Astrocyte of the cerebellum (primary cell): ENCODE results near the gene CACNA1D.

ENCODE experiments used
- DNase-seq: peaks from one replicate; pipeline ENCODE4 v3.0.0-alpha.2; 2011; ENCODE audit warnings: low read depth
- H3K4me3 ChIP-seq: 2 replicates; pipeline ENCODE4 v1.5.1; 2011; ENCODE audit warnings: mild to moderate bottlenecking, low read depth, low read length, moderate library complexity
- CTCF ChIP-seq: IDR thresholded peaks from 2 replicates; pipeline ENCODE4 v1.5.1; 2012; ENCODE audit warnings: low read length, low read depth, moderate library complexity, mild to moderate bottlenecking; ENCODE audit errors: missing control alignments
- in situ Hi-C: cut with HindIII; loops from 2 replicates; pipeline ENCODE4 v1.10.0; 2017; ENCODE audit warnings: low sequenced_read_pairs

CACNA1D gene

GRCh38 chr3:53843195-53844177 is 349.1 kb downstream of the CACNA1D start:
- no peak for TF ChIP-seq CTCF
- no peak overlapping the region for H3K4me3 ChIP-seq
- DNase-seq: no peak
- in situ Hi-C loops: no loop called here

GRCh38 chr3:53844262-53845102 is 350.1 kb downstream of the CACNA1D start:
- no peak for TF ChIP-seq CTCF
- H3K4me3 ChIP-seq: no peak overlapping the region
- in situ Hi-C loops: no loop called here
- no peak for DNase-seq

- TF ChIP-seq CTCF: peak; percentile 54
- DNase-seq: peak; percentile 11
- in situ Hi-C loops: no loop called here
- H3K4me3 ChIP-seq: peak overlapping the region; percentile 52
These were observed 350.9 kb downstream of the CACNA1D start for GRCh38 chr3:53845103-53845880.

- TF ChIP-seq CTCF: no peak
- in situ Hi-C loops: no loop called here
- H3K4me3 ChIP-seq: peak overlapping the region; percentile 52
- DNase-seq: no peak
These were observed 351.4 kb downstream of the CACNA1D start for GRCh38 chr3:53845881-53846133.

GRCh38 chr3:53846134-53846850 is 351.9 kb downstream of the CACNA1D start, which contains the start of the genes CHDH and IL17RB:
TSS of gene CHDH (minus strand) at chr3:53846419. CDS start at chr3:53824008, 22,411 bp downstream.
TSS of gene IL17RB (plus strand) at chr3:53846568. CDS start at chr3:53846589, 21 bp downstream.
- in situ Hi-C loops: no loop called here
- TF ChIP-seq CTCF: no peak
- peak within 1 kb of the TSS; percentile 52 for H3K4me3 ChIP-seq
- no peak for DNase-seq
